GM21528 (cell line): ENCODE data around the gene ELOB.

Source experiments
- ATAC-seq: cut with Tn5 transposase; IDR thresholded peaks from one replicate; pipeline ENCODE4 v1.9.1; 2021; ENCODE audit warnings: mild to moderate bottlenecking, moderate library complexity; ENCODE audit not compliant: unreplicated experiment, low FRiP score

ELOB gene

GRCh38 chr16:2769675-2770056, 7.4 kb downstream of the ELOB start:
- ATAC-seq = no peak

- no peak for ATAC-seq
Observed at GRCh38 chr16:2769100-2769529, 8.0 kb downstream of the ELOB start.

- no peak for ATAC-seq
Observed at GRCh38 chr16:2768403-2769089, 8.5 kb downstream of the ELOB start.

GRCh38 chr16:2767891-2768290, 9.2 kb downstream of the ELOB start:
- ATAC-seq = no peak

GRCh38 chr16:2767140-2767731, 9.8 kb downstream of the ELOB start:
- no peak for ATAC-seq

GRCh38 chr16:2766430-2767139, 10.5 kb downstream of the ELOB start:
- no peak for ATAC-seq

DNA sequence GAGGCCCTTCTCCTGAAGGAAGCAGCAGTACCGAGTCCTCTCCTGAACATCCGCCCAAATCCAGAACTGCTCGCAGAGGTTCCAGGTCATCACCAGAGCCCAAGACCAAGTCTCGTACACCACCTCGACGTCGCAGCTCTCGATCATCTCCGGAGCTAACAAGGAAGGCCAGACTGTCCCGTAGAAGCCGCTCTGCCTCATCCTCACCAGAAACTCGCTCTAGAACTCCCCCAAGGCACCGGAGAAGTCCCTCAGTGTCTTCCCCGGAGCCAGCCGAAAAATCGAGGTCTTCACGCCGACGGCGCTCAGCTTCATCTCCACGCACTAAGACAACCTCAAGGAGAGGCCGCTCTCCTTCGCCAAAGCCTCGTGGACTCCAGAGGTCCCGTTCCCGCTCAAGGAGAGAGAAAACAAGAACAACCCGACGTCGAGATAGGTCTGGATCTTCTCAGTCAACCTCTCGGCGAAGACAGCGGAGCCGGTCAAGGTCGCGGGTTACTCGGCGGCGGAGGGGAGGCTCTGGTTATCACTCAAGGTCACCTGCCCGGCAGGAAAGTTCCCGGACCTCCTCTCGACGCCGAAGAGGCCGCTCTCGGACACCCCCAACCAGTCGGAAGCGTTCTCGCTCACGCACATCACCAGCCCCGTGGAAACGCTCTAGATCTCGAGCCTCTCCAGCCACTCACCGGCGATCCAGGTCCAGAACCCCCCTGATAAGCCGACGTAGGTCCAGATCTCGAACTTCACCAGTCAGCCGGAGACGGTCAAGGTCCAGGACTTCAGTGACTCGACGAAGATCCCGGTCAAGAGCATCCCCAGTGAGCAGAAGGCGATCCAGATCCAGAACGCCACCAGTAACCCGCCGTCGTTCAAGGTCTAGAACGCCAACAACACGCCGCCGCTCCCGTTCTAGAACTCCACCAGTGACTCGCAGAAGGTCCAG, 11.3 kb downstream of the ELOB start:
- ATAC-seq = no peak

- ATAC-seq = no peak
Observed at GRCh38 chr16:2764718-2765117, 12.4 kb downstream of the ELOB start.

- ATAC-seq = no peak
Observed at GRCh38 chr16:2763173-2763572, 13.9 kb downstream of the ELOB start.

DNA sequence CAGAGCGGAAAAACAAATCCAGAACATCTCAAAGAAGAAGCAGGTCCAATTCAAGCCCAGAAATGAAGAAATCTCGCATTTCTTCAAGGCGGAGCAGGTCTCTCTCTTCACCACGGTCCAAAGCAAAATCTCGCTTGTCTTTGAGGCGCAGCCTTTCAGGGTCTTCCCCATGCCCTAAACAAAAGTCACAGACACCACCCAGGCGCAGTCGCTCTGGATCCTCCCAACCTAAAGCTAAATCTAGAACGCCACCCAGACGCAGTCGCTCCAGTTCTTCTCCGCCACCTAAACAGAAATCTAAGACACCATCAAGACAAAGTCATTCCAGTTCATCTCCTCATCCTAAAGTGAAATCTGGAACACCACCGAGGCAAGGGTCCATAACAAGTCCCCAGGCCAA, 14.4 kb downstream of the ELOB start:
- no peak for ATAC-seq

- no peak for ATAC-seq
Observed at GRCh38 chr16:2761886-2762583, 15.0 kb downstream of the ELOB start.

GRCh38 chr16:2761472-2761871, 15.6 kb downstream of the ELOB start:
- no peak for ATAC-seq

- no peak for ATAC-seq
Observed at GRCh38 chr16:2757344-2757743, 19.7 kb downstream of the ELOB start.

GRCh38 chr16:2756288-2757015, 20.6 kb downstream of the ELOB start:
- ATAC-seq = no peak

GRCh38 chr16:2755158-2755557, 21.9 kb downstream of the ELOB start:
- ATAC-seq = no peak

- ATAC-seq = no peak
Observed at GRCh38 chr16:2753733-2754020, 23.4 kb downstream of the ELOB start.

DNA sequence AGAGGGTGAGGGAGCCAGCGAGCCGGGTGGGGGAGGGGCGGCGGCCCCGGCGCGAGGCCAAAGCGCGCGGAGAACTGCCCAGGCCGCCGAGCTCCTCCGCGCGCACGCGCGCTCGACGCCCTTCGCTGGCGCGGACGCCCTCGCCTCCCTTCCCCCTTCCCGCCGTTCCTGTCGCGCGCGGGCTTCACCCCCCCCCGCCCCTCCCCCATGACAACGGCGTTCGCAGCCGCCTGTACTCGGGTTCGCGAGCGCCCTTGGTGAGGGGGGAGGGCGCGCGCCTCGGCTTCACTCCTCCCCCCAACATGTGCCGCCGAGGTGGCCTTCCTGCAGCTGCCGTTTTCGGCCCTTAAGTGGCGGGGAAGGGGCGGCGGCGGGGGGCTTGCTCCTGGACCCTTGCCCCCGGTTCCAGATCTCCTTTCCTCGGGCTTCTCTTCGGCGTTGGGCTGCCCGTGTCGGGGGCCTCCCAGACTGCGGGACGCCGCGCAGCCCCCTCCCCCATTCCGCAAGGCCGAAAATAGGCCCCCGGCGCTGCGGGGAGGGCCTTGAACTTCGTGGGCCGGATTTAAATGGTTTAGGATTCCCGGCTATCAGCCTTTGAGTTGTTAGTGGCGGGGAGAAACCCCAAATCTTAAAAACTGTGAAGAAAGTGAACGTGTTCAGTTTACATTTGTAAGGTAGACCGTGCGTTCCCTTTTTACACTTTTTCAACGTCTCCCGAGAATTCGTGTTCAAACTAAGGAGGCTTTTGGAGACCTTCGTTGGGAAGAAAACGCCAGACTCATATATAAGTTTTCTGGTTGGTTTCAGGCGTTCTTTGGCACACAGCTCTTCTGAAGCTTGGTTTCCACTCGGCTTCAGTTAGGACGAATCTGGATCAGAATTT, 24.0 kb downstream of the ELOB start:
- ATAC-seq = peak; percentile 36

GRCh38 chr16:2752035-2752849, 24.8 kb downstream of the ELOB start, which contains the start of gene SRRM2:
TSS of gene SRRM2 (plus strand) at chr16:2752638. CDS start at chr16:2756365, 3,727 bp downstream.
- ATAC-seq = peak; percentile 74
